Lower lobe of right lung (tissue), 2 donors: ENCODE data around the gene UCP2. TPM values are rescaled to one million over a fixed set of nuclear protein-coding genes. Genes with fewer than 3 reads are reported as not detected.
A peak's percentile ranks its signal among the peaks of the same experiment; 100 is the strongest.

ENCODE experiments used
- ATAC-seq, 2 donors: fragments of 200-7000 bp; cut with Tn5 transposase; one replicate each; pipeline ENCODE4 v1.9.1; 2020 to 2022; ENCODE audit warnings: mild to moderate bottlenecking in 2 of 2, moderate library complexity in 2 of 2
- DNase-seq: peaks from one replicate; pipeline ENCODE4 v3.0.0-alpha.2; 2020
- H3K27ac ChIP-seq: fragments of 200-600 bp; one replicate; pipeline ENCODE4 v1.8.0; 2022
- H3K27me3 ChIP-seq: fragments of 200-600 bp; one replicate; pipeline ENCODE4 v1.8.0; 2022; ENCODE audit warnings: low read depth
- H3K36me3 ChIP-seq: fragments of 200-600 bp; one replicate; pipeline ENCODE4 v1.8.0; 2022; ENCODE audit warnings: mild to moderate bottlenecking
- H3K4me1 ChIP-seq: fragments of 200-600 bp; one replicate; pipeline ENCODE4 v1.8.0; 2022
- H3K4me3 ChIP-seq: fragments of 200-600 bp; one replicate; pipeline ENCODE4 v1.8.0; 2022; ENCODE audit warnings: mild to moderate bottlenecking
- H3K9me3 ChIP-seq: fragments of 200-600 bp; one replicate; pipeline ENCODE4 v1.8.0; 2022
- CTCF ChIP-seq: fragments of 200-600 bp; IDR thresholded peaks from one replicate; pipeline ENCODE4 v1.8.0; 2022; ENCODE audit warnings: antibody characterized with exemption, mild to moderate bottlenecking
- intact Hi-C: fragments of 100-400 bp; cut with DNase I; formaldehyde crosslinking; loops from one replicate; pipeline ENCODE4 v1.11.0; 2022
- total RNA-seq: library from RNA; stranded (reverse); fragmentation: NEBNext Ultra II Directional; extraction: Animal tissue kit (Norgen Biotek cat#: 25700); gene quantifications from one replicate; pipeline ENCODE4 v1.2.1, GENCODE V29; 2021
- donor health status: DM: no; HTN: yes; CAD: no; lungs with severe emphysema.

UCP2 gene
- total RNA-seq, 1 donor from 2014 or later: 83.5 TPM

DNA sequence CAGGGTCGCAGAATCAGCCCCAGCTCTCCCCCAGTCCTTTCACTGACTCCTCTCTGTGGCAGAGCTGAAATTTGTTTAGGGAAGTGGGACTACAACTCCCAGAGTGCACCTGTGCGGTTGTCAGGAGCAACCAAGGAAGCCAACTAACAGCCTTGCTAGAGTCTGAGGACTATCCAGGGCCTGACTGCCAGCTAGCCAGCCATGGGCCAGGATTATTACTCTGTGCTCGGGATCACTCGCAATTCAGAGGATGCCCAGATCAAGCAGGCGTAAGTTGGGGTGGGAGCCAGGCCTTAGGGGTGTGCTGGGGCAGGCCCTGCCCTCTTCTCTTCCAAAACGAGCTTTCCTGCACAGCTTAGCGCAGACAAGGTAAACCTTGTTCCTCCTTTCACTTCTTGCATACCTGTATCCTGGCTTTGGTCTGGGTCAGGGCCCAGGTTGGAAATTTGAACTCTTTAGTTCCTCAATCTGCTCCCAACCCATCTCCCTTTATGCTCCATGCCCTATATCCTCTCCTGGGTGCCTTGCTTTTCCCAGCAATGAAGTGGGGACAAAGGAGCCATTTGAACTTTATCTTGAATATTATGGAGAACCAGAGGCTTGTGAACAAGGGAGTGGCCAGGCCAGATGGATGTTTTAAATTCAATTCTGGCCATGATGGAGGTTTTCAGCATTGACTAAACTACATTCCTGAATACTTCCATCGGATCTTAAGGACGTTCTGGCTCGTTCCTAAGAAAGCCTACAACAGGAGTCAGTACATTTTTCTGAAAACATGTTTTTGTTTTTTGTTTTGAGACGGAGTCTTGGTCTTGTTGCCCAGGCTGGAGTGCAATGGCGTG lies 31.6 kb downstream of the UCP2 start, which contains the start of gene DNAJB13:
Gene DNAJB13 (plus strand): TSS at position 158 of the 842 bp plus-strand sequence. CDS start 44 bp downstream, at position 202.
- Histone ChIP-seq H3K9me3 (no peaks in the 10 kb centered on the region), H3K36me3 (no peaks in the 10 kb centered on the region), H3K27ac (no peak within 1 kb of the TSS), H3K4me3 (no peak within 1 kb of the TSS), H3K4me1 (no peaks in the 10 kb centered on the region), H3K27me3 (no peaks in the 10 kb centered on the region)
- intact Hi-C loops: no loop called here
- TF ChIP-seq CTCF: no peak
- ATAC-seq (peak; percentile 88 to 92), DNase-seq (peak; percentile 64)

DNA sequence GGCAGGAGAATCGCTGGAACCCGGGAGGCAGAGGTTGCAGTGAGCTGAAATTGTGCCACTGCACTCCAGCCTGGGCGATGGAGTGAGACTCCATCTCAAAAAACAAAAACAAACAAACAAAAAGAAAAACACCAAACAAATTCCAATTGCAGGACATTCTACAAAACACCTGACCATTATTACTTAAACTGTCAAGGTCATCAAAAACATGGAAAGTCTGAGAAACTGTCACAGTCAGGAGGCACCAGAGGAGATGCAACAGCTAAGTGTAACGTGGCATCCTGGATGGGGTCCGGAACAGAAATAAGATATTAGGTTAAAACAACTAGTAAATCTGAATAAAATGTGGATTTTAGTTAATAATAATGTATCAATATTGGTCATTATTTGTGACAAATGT lies 32.7 kb downstream of the UCP2 start:
- Histone ChIP-seq H3K9me3 (no peaks in the 10 kb centered on the region), H3K36me3 (no peaks in the 10 kb centered on the region), H3K4me3 (no peak overlapping the region), H3K27ac (no peak overlapping the region), H3K4me1 (no peaks in the 10 kb centered on the region), H3K27me3 (no peaks in the 10 kb centered on the region)
- no peak for ATAC-seq
- no peak for DNase-seq
- intact Hi-C loops: no loop called here
- no peak for TF ChIP-seq CTCF

GRCh38 chr11:73949246-73949645 lies 33.4 kb downstream of the UCP2 start:
- H3K27me3 ChIP-seq: no peaks in the 10 kb centered on the region
- DNase-seq (no peak), ATAC-seq (no peak)
- intact Hi-C loops: no loop called here
- no peaks in the 10 kb centered on the region for H3K36me3 ChIP-seq
- H3K27ac ChIP-seq: no peak overlapping the region
- no peaks in the 10 kb centered on the region for H3K9me3 ChIP-seq
- TF ChIP-seq CTCF: no peak
- no peak overlapping the region for H3K4me3 ChIP-seq
- no peaks in the 10 kb centered on the region for H3K4me1 ChIP-seq

- no peak for DNase-seq
- ATAC-seq: no peak
Measured at GRCh38 chr11:73946798-73947458, 35.7 kb downstream of the UCP2 start.

GRCh38 chr11:73945396-73945795 lies 37.2 kb downstream of the UCP2 start:
- H3K4me1 ChIP-seq: no peaks in the 10 kb centered on the region
- H3K4me3 ChIP-seq: no peak overlapping the region
- no peak for ATAC-seq

More at GRCh38 chr11:73946798-73947458, 35.7 kb downstream of the UCP2 start:
- TF ChIP-seq CTCF: no peak
- Histone ChIP-seq H3K4me3 (no peak overlapping the region), H3K27ac (no peak overlapping the region), H3K9me3 (no peaks in the 10 kb centered on the region), H3K27me3 (no peaks in the 10 kb centered on the region), H3K4me1 (no peaks in the 10 kb centered on the region), H3K36me3 (no peaks in the 10 kb centered on the region)
- intact Hi-C loops: no loop called here

More at GRCh38 chr11:73945396-73945795, 37.2 kb downstream of the UCP2 start:
- Histone ChIP-seq H3K9me3 (no peaks in the 10 kb centered on the region), H3K27ac (no peak overlapping the region), H3K36me3 (no peaks in the 10 kb centered on the region), H3K27me3 (no peaks in the 10 kb centered on the region)
- no peak for TF ChIP-seq CTCF
- intact Hi-C loops: no loop called here
- DNase-seq: no peak
